Esophagus squamous epithelium (tissue), 5 donors: Measurements from ENCODE around the gene SPTLC3. TPM values are rescaled to one million over a fixed set of nuclear protein-coding genes. Genes with fewer than 3 reads are reported as not detected.

ENCODE experiments used
- DNase-seq: peaks from one replicate; lab custom pipeline; 2025; lab: John Stamatoyannopoulos, UW
- H3K27ac ChIP-seq, 4 donors: fragments of 200-600 bp; sonication (generic); one replicate each; pipeline ENCODE4 v1.5.1; 2016 to 2019; ENCODE audit warnings: mild to moderate bottlenecking in 1 of 4
- H3K27me3 ChIP-seq, 4 donors: fragments of 200-600 bp; sonication (generic); 1 replicate in 3 of 4; 2 replicates in 1 of 4; pipeline versions ENCODE4 v1.5.1 to v1.6.0; 2017 to 2021; ENCODE audit warnings: antibody characterized with exemption in 1 of 4
- H3K36me3 ChIP-seq, 3 donors: fragments of 200-600 bp; sonication (generic); one replicate each; pipeline ENCODE4 v1.5.1; 2016 to 2019
- H3K4me1 ChIP-seq, 3 donors: fragments of 200-600 bp; sonication (generic); one replicate each; pipeline ENCODE4 v1.5.1; 2017 to 2019
- H3K4me3 ChIP-seq, 4 donors: fragments of 200-600 bp; sonication (generic); 1 replicate in 3 of 4; 2 replicates in 1 of 4; pipeline ENCODE4 v1.5.1; 2016 to 2019; ENCODE audit warnings: mild to moderate bottlenecking in 2 of 4, moderate library complexity in 1 of 4
- H3K9me3 ChIP-seq, 3 donors: fragments of 200-600 bp; sonication (generic); one replicate each; pipeline ENCODE4 v1.5.1; 2016 to 2019
- CTCF ChIP-seq, 6 experiments: fragments of 450-650 bp in 4 of 6; fragments of 200-600 bp in 2 of 6; sonication (generic) in 2 of 6; IDR thresholded peaks; one replicate each; pipeline ENCODE4 v1.5.1; 2016 to 2019; ENCODE audit warnings: antibody characterized with exemption in 6 of 6, mild to moderate bottlenecking in 4 of 6, moderate library complexity in 4 of 6
- POLR2A ChIP-seq, 4 donors: fragments of 450-650 bp; IDR thresholded peaks; one replicate each; pipeline ENCODE4 v1.6.1; 2017; ENCODE audit warnings: antibody characterized with exemption in 4 of 4, mild to moderate bottlenecking in 4 of 4, moderate library complexity in 3 of 4
- WGBS, 2 donors: methylation state at CpG; one replicate each; pipeline ENCODE4 v1.1.5; 2018; 5-methylcytosine and 5-hydroxymethylcytosine counted together
- intact Hi-C: fragments of 100-400 bp; cut with DNase I; formaldehyde crosslinking; loops from one replicate; pipeline ENCODE4 v1.15.0; 2022
- total RNA-seq, 4 donors: library from RNA; depleted of rRNA; stranded (reverse); fragments of >200 nt; gene quantifications; one replicate each; pipeline ENCODE4 v1.1.0, GENCODE V29; 2016
- donor health status: DM: yes; HTN: yes; CAD: no.

SPTLC3 gene
- total RNA-seq, 4 donors from 2014 or later: 6.9 to 9.1 (median 7.3) TPM

DNA sequence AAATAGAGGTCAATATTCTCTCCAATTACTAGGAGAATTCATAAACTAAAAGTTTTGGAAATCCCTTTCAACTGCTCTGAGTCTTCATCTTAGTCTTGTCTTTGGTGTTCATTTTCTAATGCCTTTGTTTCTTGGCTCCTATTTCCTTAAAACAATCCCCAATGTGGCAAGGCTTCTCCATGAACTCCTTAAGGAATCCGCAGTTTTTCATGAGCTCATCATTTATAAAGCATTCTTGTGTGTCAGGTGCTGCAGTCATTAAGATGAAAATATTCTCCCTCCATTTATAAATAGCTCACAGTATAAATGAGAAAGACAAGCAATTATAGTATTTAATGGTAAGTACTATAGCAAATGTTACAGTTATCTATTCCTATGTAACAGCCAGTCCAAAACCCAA lies 4.6 kb downstream of the SPTLC3 start:
- Histone ChIP-seq H3K27me3 (no peaks in the 10 kb centered on the region), H3K4me1 (peaks cover 7 to 47% (median 11%) of the 10 kb centered on the region in 3 donors), H3K36me3 (no peaks in the 10 kb centered on the region), H3K9me3 (no peaks in the 10 kb centered on the region), H3K4me3 (no peak overlapping the region), H3K27ac (no peak overlapping the region)
- intact Hi-C loops: no loop called here
- WGBS, 2 donors: 67 to 72% methylated on average over 1 of the region's 1 CpG
- no peak for TF ChIP-seq CTCF (IDR thresholded peaks at IDR 0.05)
- TF ChIP-seq POLR2A (IDR thresholded peaks at IDR 0.05): no peak
- DNase-seq: no peak

DNA sequence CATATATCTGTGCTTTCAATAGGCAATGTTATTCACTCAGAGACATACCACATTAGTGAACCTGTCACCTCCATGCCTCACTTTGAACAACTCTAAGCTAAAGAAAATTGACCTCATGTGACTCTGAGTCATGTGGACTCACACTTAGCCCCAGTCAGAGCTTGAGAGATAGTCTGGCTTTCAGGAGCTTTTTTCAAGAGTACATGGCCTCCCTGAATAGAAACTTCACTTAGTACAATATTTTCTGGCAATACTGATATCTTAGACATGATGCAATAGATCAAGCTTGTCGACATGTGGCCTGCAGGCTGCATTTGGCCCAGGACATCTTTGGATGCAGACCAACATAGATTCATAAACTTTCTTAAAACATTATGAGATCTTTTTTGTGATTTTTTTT lies 8.5 kb downstream of the SPTLC3 start:
- no peak for TF ChIP-seq CTCF (IDR thresholded peaks at IDR 0.05)
- TF ChIP-seq POLR2A (IDR thresholded peaks at IDR 0.05): no peak
- Histone ChIP-seq H3K27me3 (no peaks in the 10 kb centered on the region), H3K9me3 (peaks cover 0 to 19% (median 8%) of the 10 kb centered on the region in 3 donors), H3K4me1 (peaks cover 0 to 14% (median 0%) of the 10 kb centered on the region in 3 donors), H3K27ac (no peak overlapping the region), H3K36me3 (peaks cover 0 to under 1% (median 0%) of the 10 kb centered on the region in 3 donors), H3K4me3 (no peak overlapping the region)
- intact Hi-C loops: no loop called here
- no peak for DNase-seq
- 19 to 45% methylated on average over 1 of the region's 1 CpG for WGBS, 2 donors

DNA sequence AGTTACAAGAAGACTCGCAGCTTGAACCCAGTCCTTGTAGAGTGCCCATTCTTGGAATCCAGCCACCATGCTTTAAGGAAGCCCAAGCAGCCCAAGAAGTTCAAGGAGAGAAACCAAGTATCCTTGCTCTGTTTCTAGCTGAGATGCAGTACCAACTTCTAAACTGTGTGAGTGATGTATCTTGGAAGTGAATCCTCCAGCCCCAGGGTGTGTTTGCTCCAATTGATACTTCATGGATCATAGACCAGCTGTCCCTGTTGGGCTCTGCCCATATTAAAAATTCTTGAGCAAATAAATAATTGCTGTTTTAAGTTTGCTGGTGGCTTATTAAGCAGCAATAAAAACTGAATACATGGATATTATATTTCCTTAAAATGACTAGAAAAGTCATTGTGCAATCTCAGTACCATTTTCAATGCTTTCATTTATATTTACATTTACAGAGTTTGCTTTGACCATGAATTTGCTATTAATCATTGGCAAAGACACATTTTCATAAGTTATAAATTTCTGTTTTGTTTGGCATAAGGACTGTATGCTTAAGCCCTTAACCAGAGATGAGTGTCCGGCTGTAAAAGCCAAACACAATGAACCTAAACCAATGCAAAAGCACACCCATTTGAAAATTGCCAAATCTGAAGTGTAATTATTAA lies 9.2 kb downstream of the SPTLC3 start:
- intact Hi-C loops: no loop called here
- Histone ChIP-seq H3K4me1 (peaks cover 0 to 9% (median 0%) of the 10 kb centered on the region in 3 donors), H3K27me3 (no peaks in the 10 kb centered on the region), H3K27ac (no peak overlapping the region), H3K9me3 (peaks cover 0 to 24% (median 8%) of the 10 kb centered on the region in 3 donors), H3K4me3 (no peak overlapping the region), H3K36me3 (peaks cover 0 to 3% (median 0%) of the 10 kb centered on the region in 3 donors)
- WGBS, 2 donors: 15 to 63% methylated on average over 1 to 2 of the region's 2 CpGs
- DNase-seq: no peak
- no peak for TF ChIP-seq POLR2A (IDR thresholded peaks at IDR 0.05)
- no peak for TF ChIP-seq CTCF (IDR thresholded peaks at IDR 0.05)

- H3K27me3 ChIP-seq: no peaks in the 10 kb centered on the region
- no peaks in the 10 kb centered on the region for H3K4me1 ChIP-seq
- no peak overlapping the region for H3K4me3 ChIP-seq
- DNase-seq: no peak
- no peak for TF ChIP-seq CTCF (IDR thresholded peaks at IDR 0.05)
- no peak for TF ChIP-seq POLR2A (IDR thresholded peaks at IDR 0.05)
- WGBS, 2 donors: 81 to 89% methylated on average over 4 to 5 of the region's 5 CpGs
- no peak overlapping the region for H3K27ac ChIP-seq
- intact Hi-C loops: no loop called here
- peaks cover 0 to 3% (median 0%) of the 10 kb centered on the region in 3 donors for H3K36me3 ChIP-seq
- H3K9me3 ChIP-seq: peaks cover 0 to 24% (median 8%) of the 10 kb centered on the region in 3 donors
Observed at GRCh38 chr20:13021205-13021970, 12.6 kb downstream of the SPTLC3 start.
